ENCODE measurements around the gene CTXN3.

DNA sequence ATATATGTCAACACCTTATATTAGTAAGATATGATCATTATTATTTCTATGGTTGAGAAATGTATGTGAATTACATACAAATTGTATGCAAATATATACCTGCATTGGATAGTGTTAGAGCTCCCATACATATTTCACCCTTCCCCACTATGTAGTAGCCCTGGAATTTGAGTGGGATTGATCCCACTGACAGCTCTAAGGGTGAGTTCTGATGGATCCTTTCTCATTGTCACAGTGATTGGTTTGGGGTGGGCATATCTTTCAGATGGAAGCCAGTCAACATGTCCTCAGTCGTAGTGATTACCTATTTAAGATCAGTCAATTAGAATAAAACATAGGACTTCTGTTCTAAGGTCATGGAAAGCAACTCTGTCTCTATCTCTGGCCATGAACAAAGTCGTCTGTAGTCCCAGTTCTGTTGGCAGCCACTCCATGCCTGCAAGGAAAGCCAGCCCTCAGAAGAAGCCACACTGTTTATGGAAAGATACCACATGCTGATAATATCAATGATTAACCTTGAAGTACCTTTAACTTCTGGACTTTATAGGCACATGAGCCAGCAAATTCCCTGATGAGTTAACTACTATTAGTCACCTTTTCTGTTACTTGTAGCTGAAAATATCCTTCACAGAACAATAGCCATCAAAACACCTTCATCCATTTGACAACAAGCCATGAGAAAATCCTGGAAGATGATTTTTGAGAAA, 49.2 kb downstream of the CTXN3 start:
- TF ChIP-seq, protein P1, sequence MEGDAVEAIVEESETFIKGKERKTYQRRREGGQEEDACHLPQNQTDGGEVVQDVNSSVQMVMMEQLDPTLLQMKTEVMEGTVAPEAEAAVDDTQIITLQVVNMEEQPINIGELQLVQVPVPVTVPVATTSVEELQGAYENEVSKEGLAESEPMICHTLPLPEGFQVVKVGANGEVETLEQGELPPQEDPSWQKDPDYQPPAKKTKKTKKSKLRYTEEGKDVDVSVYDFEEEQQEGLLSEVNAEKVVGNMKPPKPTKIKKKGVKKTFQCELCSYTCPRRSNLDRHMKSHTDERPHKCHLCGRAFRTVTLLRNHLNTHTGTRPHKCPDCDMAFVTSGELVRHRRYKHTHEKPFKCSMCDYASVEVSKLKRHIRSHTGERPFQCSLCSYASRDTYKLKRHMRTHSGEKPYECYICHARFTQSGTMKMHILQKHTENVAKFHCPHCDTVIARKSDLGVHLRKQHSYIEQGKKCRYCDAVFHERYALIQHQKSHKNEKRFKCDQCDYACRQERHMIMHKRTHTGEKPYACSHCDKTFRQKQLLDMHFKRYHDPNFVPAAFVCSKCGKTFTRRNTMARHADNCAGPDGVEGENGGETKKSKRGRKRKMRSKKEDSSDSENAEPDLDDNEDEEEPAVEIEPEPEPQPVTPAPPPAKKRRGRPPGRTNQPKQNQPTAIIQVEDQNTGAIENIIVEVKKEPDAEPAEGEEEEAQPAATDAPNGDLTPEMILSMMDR (IDR thresholded peaks at IDR 0.05): no peak
- no peak for TF ChIP-seq POLR2A (IDR thresholded peaks at IDR 0.05)
